WI38 (cell line): ENCODE measurements around the gene ABHD2.

Source experiments
- H3K4me3 ChIP-seq: 2 replicates; pipeline ENCODE4 v1.5.1; 2011; ENCODE audit warnings: low read depth, mild to moderate bottlenecking, control low read depth, low read length
- CTCF ChIP-seq: IDR thresholded peaks from 2 replicates; pipeline ENCODE4 v1.5.1; 2012; ENCODE audit warnings: low read depth, mild to moderate bottlenecking, control low read depth, low read length

Gene ABHD2

GRCh38 chr15:89068325-89068784 lies 19.9 kb upstream of the ABHD2 start:
- TF ChIP-seq CTCF, result no peak
- H3K4me3 ChIP-seq, result no peak overlapping the region

GRCh38 chr15:89070197-89071124 lies 17.8 kb upstream of the ABHD2 start:
- H3K4me3 ChIP-seq, result no peak overlapping the region
- no peak for TF ChIP-seq CTCF

GRCh38 chr15:89071471-89071870 lies 16.8 kb upstream of the ABHD2 start:
- no peak for TF ChIP-seq CTCF
- no peak overlapping the region for H3K4me3 ChIP-seq

- TF ChIP-seq CTCF, result no peak
- H3K4me3 ChIP-seq, result no peak overlapping the region
Observed at GRCh38 chr15:89072277-89072869, 15.9 kb upstream of the ABHD2 start.

GRCh38 chr15:89074402-89075012 lies 13.7 kb upstream of the ABHD2 start:
- no peak overlapping the region for H3K4me3 ChIP-seq
- no peak for TF ChIP-seq CTCF

- no peak for TF ChIP-seq CTCF
- H3K4me3 ChIP-seq, result no peak overlapping the region
Observed at GRCh38 chr15:89075101-89075640, 13.1 kb upstream of the ABHD2 start.

- TF ChIP-seq CTCF, result no peak
- no peak overlapping the region for H3K4me3 ChIP-seq
Observed at GRCh38 chr15:89075846-89076245, 12.4 kb upstream of the ABHD2 start.
